ENCODE measurements around the gene CROCC2. TPM values are rescaled to one million over a fixed set of nuclear protein-coding genes. Genes with fewer than 3 reads are reported as not detected.

CROCC2 gene
- total and polyA plus RNA-seq, 3 experiments from 2014 or later: not detected

DNA sequence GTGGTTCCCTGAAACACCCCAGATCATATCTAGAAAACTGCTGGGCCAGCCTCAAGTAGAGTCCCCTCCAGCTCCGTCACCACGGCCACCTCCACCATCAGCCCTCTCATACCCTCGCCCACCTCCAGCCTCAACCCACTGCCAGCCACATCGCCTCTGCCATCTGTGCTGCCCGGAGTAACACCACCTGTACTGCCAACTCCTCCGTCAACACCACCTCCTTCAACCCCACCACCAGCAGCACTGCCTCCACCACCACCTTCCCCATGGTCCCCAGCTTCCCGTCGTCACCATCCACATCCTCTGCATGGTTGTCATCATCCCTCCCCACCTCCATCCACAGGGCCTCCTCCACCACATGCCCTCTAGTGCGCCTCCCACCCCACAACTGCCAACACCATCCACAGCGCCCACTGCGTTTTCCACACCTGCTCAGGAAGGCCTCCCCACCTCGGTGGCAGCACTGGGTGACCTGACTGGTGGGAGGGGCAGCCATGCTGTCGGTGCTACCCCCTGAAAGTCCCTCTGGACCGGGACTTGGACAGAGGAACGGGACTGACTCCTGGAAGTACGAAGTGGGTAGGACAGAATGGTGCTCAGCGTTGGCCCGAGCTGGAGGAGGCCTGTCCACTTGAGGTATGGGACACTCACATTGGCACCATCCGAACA lies 93.9 kb downstream of the CROCC2 start:
- H3K4me1 Mint-ChIP-seq: peaks cover 0 to 15% (median 2%) of the 10 kb centered on the region in 3 donors
- POLR2A ChIA-PET: no interaction called here
- peak overlapping the region in 1 of 8 donors; percentile 86 for H3K27ac Mint-ChIP-seq
- H3K4me1 ChIP-seq (ENCODE audit: insufficient read depth, low read length): no peaks in the 10 kb centered on the region
- no peaks in the 10 kb centered on the region for H3K36me3 Mint-ChIP-seq
- H3K4me3 ChIP-seq (ENCODE audit: low read length): no peak overlapping the region
- H3K9me3 Mint-ChIP-seq: peaks cover 0 to 16% (median 9%) of the 10 kb centered on the region in 5 donors
- peak in 1 of 5 donors; percentile 28 for DNase-seq
- CTCF ChIA-PET: no interaction called here
- peaks cover 11 to 33% of the 10 kb centered on the region in 2 donors for H3K27me3 Mint-ChIP-seq
- peak overlapping the region in 6 of 7 donors; percentile 17 to 75 (median 48) for H3K4me3 Mint-ChIP-seq
- H3K27ac ChIP-seq (ENCODE audit: low read depth, low read length): no peak overlapping the region
- peaks cover 7% of the 10 kb centered on the region for H3K9me3 ChIP-seq (ENCODE audit: low read length)
- no peaks in the 10 kb centered on the region for H3K27me3 ChIP-seq (ENCODE audit: insufficient read depth, low read length, poor library complexity, severe bottlenecking)
- H3K36me3 ChIP-seq (ENCODE audit: insufficient read depth, low read length): no peaks in the 10 kb centered on the region

GRCh38 chr2:241000831-241001321 lies 94.7 kb downstream of the CROCC2 start:
- Histone ChIP-seq H3K4me3 (ENCODE audit: low read length) (no peak overlapping the region), H3K36me3 (ENCODE audit: insufficient read depth, low read length) (no peaks in the 10 kb centered on the region), H3K4me1 (ENCODE audit: insufficient read depth, low read length) (no peaks in the 10 kb centered on the region), H3K9me3 (ENCODE audit: low read length) (peaks cover 7% of the 10 kb centered on the region), H3K27ac (ENCODE audit: low read depth, low read length) (no peak overlapping the region), H3K27me3 (ENCODE audit: insufficient read depth, low read length, poor library complexity, severe bottlenecking) (no peaks in the 10 kb centered on the region)
- H3K4me3 Mint-ChIP-seq: peak overlapping the region in 3 of 7 donors; percentile 35 to 63 (median 46)
- peaks cover 11 to 27% of the 10 kb centered on the region in 2 donors for H3K27me3 Mint-ChIP-seq
- peaks cover 0 to 15% (median 2%) of the 10 kb centered on the region in 3 donors for H3K4me1 Mint-ChIP-seq
- POLR2A ChIA-PET: no interaction called here
- CTCF ChIA-PET: no interaction called here
- H3K27ac Mint-ChIP-seq: no peak overlapping the region
- DNase-seq: peak in 1 of 5 donors; percentile 37
- H3K36me3 Mint-ChIP-seq: no peaks in the 10 kb centered on the region
- peaks cover 6 to 24% (median 14%) of the 10 kb centered on the region in 5 donors for H3K9me3 Mint-ChIP-seq

GRCh38 chr2:241001413-241002274 lies 95.5 kb downstream of the CROCC2 start:
- Mint-ChIP-seq H3K27ac (no peak overlapping the region), H3K4me3 (peak overlapping the region in 3 of 7 donors; percentile 35 to 63 (median 46)), H3K4me1 (peaks cover 0 to 15% (median 2%) of the 10 kb centered on the region in 3 donors), H3K27me3 (peaks cover 10 to 26% of the 10 kb centered on the region in 2 donors), H3K36me3 (no peaks in the 10 kb centered on the region), H3K9me3 (peaks cover 10 to 28% (median 19%) of the 10 kb centered on the region in 5 donors)
- peak in 1 of 5 donors; percentile 38 for DNase-seq
- Histone ChIP-seq H3K36me3 (ENCODE audit: insufficient read depth, low read length) (no peaks in the 10 kb centered on the region), H3K4me3 (ENCODE audit: low read length) (no peak overlapping the region), H3K27me3 (ENCODE audit: insufficient read depth, low read length, poor library complexity, severe bottlenecking) (no peaks in the 10 kb centered on the region), H3K27ac (ENCODE audit: low read depth, low read length) (no peak overlapping the region), H3K9me3 (ENCODE audit: low read length) (peaks cover 7% of the 10 kb centered on the region), H3K4me1 (ENCODE audit: insufficient read depth, low read length) (no peaks in the 10 kb centered on the region)
- ChIA-PET CTCF (interaction anchor here (1.2 kb wide), 1 partner anchor 18 kb away, joined by 4 read pairs; no protein-coding TSS in a partner anchor), POLR2A (no interaction called here)

DNA sequence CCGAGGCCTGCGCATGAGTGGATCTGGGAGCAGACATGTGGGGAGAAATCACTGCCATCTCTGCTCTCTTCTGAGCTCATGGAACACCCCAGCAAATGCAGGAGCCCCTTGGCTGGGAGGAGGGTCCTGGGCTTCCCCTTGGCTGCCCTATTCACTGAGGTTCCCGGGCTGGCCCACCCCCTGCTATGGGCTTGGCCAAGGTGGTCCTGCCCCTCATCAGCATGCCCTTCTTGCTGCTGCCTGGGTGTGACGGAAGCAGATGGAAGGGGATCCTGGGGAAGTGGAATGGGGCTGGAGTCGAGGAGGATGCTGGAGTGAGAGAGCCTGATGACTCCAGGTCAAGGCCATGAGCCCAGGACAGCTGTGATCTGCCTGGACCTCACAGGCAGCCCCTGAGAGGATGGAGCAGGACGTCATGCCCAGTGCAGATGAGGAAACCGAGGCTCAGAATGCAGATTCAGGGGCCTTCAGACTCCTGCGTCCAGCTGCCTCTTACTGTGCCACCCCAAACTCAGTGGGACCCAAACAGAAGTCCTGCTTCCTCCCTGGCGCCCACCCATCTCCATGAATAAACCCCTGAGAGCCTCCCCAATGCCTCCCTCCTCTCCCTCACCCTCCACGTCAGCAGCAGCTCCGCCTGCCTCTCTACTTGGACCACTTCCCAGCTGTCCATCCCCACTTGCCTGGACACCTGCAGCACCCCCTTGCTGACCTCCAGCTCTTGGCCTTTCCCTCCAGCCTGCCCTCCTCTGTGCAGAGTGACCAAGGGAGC lies 96.3 kb downstream of the CROCC2 start:
- Mint-ChIP-seq H3K9me3 (peaks cover 10 to 28% (median 19%) of the 10 kb centered on the region in 5 donors), H3K4me3 (peak overlapping the region in 1 of 7 donors; percentile 61), H3K27me3 (peaks cover 12 to 20% of the 10 kb centered on the region in 2 donors), H3K4me1 (peaks cover 0 to 13% (median under 1%) of the 10 kb centered on the region in 3 donors), H3K36me3 (no peaks in the 10 kb centered on the region), H3K27ac (no peak overlapping the region)
- Histone ChIP-seq H3K27ac (ENCODE audit: low read depth, low read length) (no peak overlapping the region), H3K27me3 (ENCODE audit: insufficient read depth, low read length, poor library complexity, severe bottlenecking) (no peaks in the 10 kb centered on the region), H3K36me3 (ENCODE audit: insufficient read depth, low read length) (no peaks in the 10 kb centered on the region), H3K4me1 (ENCODE audit: insufficient read depth, low read length) (no peaks in the 10 kb centered on the region), H3K9me3 (ENCODE audit: low read length) (peaks cover 7% of the 10 kb centered on the region), H3K4me3 (ENCODE audit: low read length) (no peak overlapping the region)
- peak in 1 of 5 donors; percentile 25 for DNase-seq
- ChIA-PET CTCF (interaction anchor here (1.2 kb wide), 1 partner anchor 19 kb away, joined by 4 read pairs; no protein-coding TSS in a partner anchor), POLR2A (no interaction called here)

- Mint-ChIP-seq H3K36me3 (no peaks in the 10 kb centered on the region), H3K27ac (no peak overlapping the region), H3K4me3 (no peak overlapping the region), H3K27me3 (peaks cover 14 to 21% of the 10 kb centered on the region in 2 donors), H3K9me3 (peaks cover 10 to 28% (median 19%) of the 10 kb centered on the region in 5 donors), H3K4me1 (peaks cover 0 to 10% (median 0%) of the 10 kb centered on the region in 3 donors)
- ChIA-PET CTCF (no interaction called here), POLR2A (no interaction called here)
- Histone ChIP-seq H3K9me3 (ENCODE audit: low read length) (peaks cover 7% of the 10 kb centered on the region), H3K27ac (ENCODE audit: low read depth, low read length) (no peak overlapping the region), H3K36me3 (ENCODE audit: insufficient read depth, low read length) (no peaks in the 10 kb centered on the region), H3K4me3 (ENCODE audit: low read length) (no peak overlapping the region), H3K4me1 (ENCODE audit: insufficient read depth, low read length) (no peaks in the 10 kb centered on the region), H3K27me3 (ENCODE audit: insufficient read depth, low read length, poor library complexity, severe bottlenecking) (no peaks in the 10 kb centered on the region)
- no peak for DNase-seq
Measured at GRCh38 chr2:241003047-241003360, 96.9 kb downstream of the CROCC2 start.

DNA sequence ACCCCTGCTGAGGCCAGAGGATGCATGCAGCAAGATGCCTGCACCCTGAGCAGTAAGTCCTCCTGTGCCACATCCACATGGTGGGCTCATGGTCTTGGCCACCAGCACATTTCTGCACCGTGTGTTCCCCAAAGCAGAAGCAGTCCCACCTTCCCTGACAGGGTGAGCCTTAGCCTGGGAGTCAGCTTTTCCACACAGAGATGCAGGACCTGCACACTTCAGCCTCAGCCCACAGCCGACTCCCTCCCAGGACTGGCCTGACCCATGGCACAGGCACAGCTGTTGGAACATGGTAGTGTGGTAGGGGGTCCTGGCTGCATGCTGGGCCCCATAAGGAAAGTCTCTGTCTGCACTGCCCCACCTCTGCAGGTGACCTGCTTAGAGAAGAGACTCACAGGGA lies 97.2 kb downstream of the CROCC2 start:
- Histone ChIP-seq H3K27me3 (ENCODE audit: insufficient read depth, low read length, poor library complexity, severe bottlenecking) (no peaks in the 10 kb centered on the region), H3K4me3 (ENCODE audit: low read length) (no peak overlapping the region), H3K27ac (ENCODE audit: low read depth, low read length) (no peak overlapping the region), H3K4me1 (ENCODE audit: insufficient read depth, low read length) (no peaks in the 10 kb centered on the region), H3K36me3 (ENCODE audit: insufficient read depth, low read length) (no peaks in the 10 kb centered on the region), H3K9me3 (ENCODE audit: low read length) (peaks cover 7% of the 10 kb centered on the region)
- CTCF ChIA-PET: no interaction called here
- Mint-ChIP-seq H3K4me3 (no peak overlapping the region), H3K27ac (no peak overlapping the region), H3K27me3 (peaks cover 14 to 23% of the 10 kb centered on the region in 2 donors), H3K9me3 (peaks cover 10 to 28% (median 19%) of the 10 kb centered on the region in 5 donors), H3K36me3 (no peaks in the 10 kb centered on the region), H3K4me1 (peaks cover 0 to 10% (median 0%) of the 10 kb centered on the region in 3 donors)
- POLR2A ChIA-PET: no interaction called here
- peak in 1 of 5 donors; percentile 18 for DNase-seq

DNA sequence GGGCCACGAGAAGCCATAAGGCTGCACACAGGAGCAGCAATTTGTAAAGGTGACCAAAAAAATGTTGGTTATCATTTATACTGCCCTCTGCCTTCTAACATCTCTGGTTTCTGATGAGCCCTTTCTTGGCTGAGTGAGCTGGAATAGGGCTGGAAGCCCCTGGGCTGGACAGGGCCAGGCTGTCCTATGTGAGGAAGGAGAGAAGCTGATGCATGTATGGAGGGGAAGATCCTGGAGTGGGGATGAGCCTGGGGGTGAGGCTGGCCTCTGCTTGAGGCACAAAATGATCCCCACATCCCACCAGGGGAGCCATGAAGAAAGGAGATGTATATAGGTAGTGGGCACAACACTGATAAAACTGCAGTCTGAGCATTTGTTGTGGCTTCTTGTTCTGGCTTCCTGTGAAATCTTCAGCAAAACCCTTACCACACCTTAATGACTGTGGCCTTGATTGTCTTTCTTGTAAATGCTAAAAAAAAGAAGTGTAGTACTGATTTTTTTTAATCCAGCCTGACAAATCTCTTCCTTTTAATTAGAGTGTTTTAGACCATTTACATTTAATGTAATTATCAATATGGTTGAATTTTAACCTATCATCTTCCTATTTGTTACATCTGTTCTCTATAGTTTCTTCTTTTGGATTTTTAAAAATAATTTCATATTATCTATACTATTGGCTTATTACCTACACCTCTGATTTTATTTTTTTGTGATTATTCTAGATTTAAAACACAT lies 97.9 kb downstream of the CROCC2 start:
- H3K36me3 ChIP-seq (ENCODE audit: insufficient read depth, low read length): no peaks in the 10 kb centered on the region
- Mint-ChIP-seq H3K27ac (no peak overlapping the region), H3K4me1 (peaks cover 0 to 13% (median 0%) of the 10 kb centered on the region in 3 donors), H3K4me3 (peak overlapping the region in 1 of 7 donors; percentile 40), H3K27me3 (peaks cover 14 to 30% of the 10 kb centered on the region in 2 donors), H3K9me3 (peaks cover 10 to 28% (median 19%) of the 10 kb centered on the region in 5 donors), H3K36me3 (no peaks in the 10 kb centered on the region)
- DNase-seq: no peak
- CTCF ChIA-PET: no interaction called here
- H3K4me3 ChIP-seq (ENCODE audit: low read length): peak overlapping the region; percentile 19
- H3K27me3 ChIP-seq (ENCODE audit: insufficient read depth, low read length, poor library complexity, severe bottlenecking): no peaks in the 10 kb centered on the region
- peaks cover 3% of the 10 kb centered on the region for H3K4me1 ChIP-seq (ENCODE audit: insufficient read depth, low read length)
- H3K27ac ChIP-seq (ENCODE audit: low read depth, low read length): no peak overlapping the region
- POLR2A ChIA-PET: no interaction called here
- H3K9me3 ChIP-seq (ENCODE audit: low read length): peaks cover 7% of the 10 kb centered on the region

All from CD8-positive, alpha-beta memory T cell (primary cell).